ENCODE measurements around the gene ELFN2.

ELFN2 gene

GRCh38 chr22:37379722-37380121, 47.6 kb downstream of the ELFN2 start:
- no peak for TF ChIP-seq MAX (IDR thresholded peaks at IDR 0.05)
- peak; percentile 64 for TF ChIP-seq NFIC (IDR thresholded peaks at IDR 0.05)
- peak; percentile 27; the same call in 1 of the 2 replicates for TF ChIP-seq ZBTB7A (IDR thresholded peaks at IDR 0.05; ENCODE audit: low read depth)

GRCh38 chr22:37379085-37379484, 48.2 kb downstream of the ELFN2 start:
- TF ChIP-seq MAX (IDR thresholded peaks at IDR 0.05) (no peak), FOXM1 (IDR thresholded peaks at IDR 0.05; ENCODE audit: borderline replicate concordance, low read depth) (no peak), ZBTB7A (IDR thresholded peaks at IDR 0.05; ENCODE audit: low read depth) (no peak; the same call in 1 of the 2 replicates), CEBPB (IDR thresholded peaks at IDR 0.05) (no peak), TAF1 (IDR thresholded peaks at IDR 0.05; ENCODE audit: low read depth) (no peak), EGR1 (IDR thresholded peaks at IDR 0.05) (no peak)
- TF ChIP-seq, protein P1, sequence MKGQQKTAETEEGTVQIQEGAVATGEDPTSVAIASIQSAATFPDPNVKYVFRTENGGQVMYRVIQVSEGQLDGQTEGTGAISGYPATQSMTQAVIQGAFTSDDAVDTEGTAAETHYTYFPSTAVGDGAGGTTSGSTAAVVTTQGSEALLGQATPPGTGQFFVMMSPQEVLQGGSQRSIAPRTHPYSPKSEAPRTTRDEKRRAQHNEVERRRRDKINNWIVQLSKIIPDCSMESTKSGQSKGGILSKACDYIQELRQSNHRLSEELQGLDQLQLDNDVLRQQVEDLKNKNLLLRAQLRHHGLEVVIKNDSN (IDR thresholded peaks at IDR 0.05): no peak

- TF ChIP-seq MAX (IDR thresholded peaks at IDR 0.05) (0 out of 2 replicates have a peak, but pooled peaks have one; percentile 5), RAD21 (IDR thresholded peaks at IDR 0.05; ENCODE audit: low read depth) (no peak), NFIC (IDR thresholded peaks at IDR 0.05) (peak; percentile 76)
These were observed 48.6 kb downstream of the ELFN2 start for GRCh38 chr22:37378642-37379058.

DNA sequence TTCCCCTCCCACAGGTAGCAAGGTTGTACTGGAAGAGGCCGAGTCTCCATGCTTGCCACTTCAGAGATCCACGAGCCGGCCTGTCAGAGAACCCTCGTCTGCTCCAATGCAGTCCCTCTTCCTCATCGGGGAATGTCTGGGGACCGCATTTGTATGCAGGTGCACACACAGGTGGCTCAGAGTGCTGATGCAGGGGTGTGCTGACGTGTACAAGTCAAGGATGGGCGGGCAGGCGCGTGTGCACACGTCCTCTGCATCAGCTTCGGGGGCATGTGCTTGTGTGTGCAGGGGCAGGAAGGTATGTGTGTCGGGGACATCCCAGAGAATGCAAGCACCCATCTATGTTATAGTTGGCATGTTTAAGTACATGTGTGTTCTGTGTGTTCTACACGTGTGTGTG, 49.4 kb downstream of the ELFN2 start:
- no peak for TF ChIP-seq CREB1 (IDR thresholded peaks at IDR 0.05; ENCODE audit: low read depth)
- no peak for TF ChIP-seq TCF12 (IDR thresholded peaks at IDR 0.05; ENCODE audit: low read depth)
- no peak for TF ChIP-seq EGR1 (IDR thresholded peaks at IDR 0.05)
- TF ChIP-seq EP300 (IDR thresholded peaks at IDR 0.05; ENCODE audit: borderline replicate concordance): no peak

GRCh38 chr22:37377138-37377537, 50.1 kb downstream of the ELFN2 start:
- no peak for TF ChIP-seq NFIC (IDR thresholded peaks at IDR 0.05)
- no peak for TF ChIP-seq RAD21 (IDR thresholded peaks at IDR 0.05; ENCODE audit: low read depth)
- TF ChIP-seq, protein P1 (IDR thresholded peaks at IDR 0.05): no peak
- no peak for TF ChIP-seq ZBTB7A (IDR thresholded peaks at IDR 0.05; ENCODE audit: low read depth)
- TF ChIP-seq TAF1 (IDR thresholded peaks at IDR 0.05; ENCODE audit: low read depth): no peak
- no peak for TF ChIP-seq CEBPB (IDR thresholded peaks at IDR 0.05)
- no peak for TF ChIP-seq YY1 (IDR thresholded peaks at IDR 0.05; ENCODE audit: low read depth)
- no peak for TF ChIP-seq TCF12 (IDR thresholded peaks at IDR 0.05; ENCODE audit: low read depth)
- no peak for TF ChIP-seq EP300 (IDR thresholded peaks at IDR 0.05; ENCODE audit: borderline replicate concordance)
- no peak for TF ChIP-seq MAX (IDR thresholded peaks at IDR 0.05)
- no peak for TF ChIP-seq EGR1 (IDR thresholded peaks at IDR 0.05)
- TF ChIP-seq CREB1 (IDR thresholded peaks at IDR 0.05; ENCODE audit: low read depth): no peak
- no peak for TF ChIP-seq FOXM1 (IDR thresholded peaks at IDR 0.05; ENCODE audit: borderline replicate concordance, low read depth)

DNA sequence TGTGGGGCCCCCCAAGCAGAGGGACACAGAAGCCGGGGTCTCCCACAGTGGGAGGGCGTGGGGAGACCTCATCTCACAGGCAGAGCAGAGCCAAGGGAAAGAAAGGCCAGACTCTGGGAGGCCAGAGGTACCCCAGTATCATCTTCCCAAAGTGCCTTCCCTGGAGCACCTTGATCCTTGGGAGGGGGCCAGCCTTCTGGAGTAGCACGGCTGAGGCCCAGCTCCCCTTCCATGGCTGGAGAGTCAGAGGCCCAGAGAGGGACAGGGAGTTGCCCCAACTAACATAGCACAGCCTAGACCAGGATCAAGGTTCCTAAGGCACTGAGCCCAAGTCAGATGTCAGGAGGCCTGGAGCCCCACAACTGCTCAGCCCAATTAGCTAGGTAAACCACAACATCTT, 50.6 kb downstream of the ELFN2 start:
- TF ChIP-seq MAX (IDR thresholded peaks at IDR 0.05) (no peak), ZBTB7A (IDR thresholded peaks at IDR 0.05; ENCODE audit: low read depth) (no peak), FOXM1 (IDR thresholded peaks at IDR 0.05; ENCODE audit: borderline replicate concordance, low read depth) (no peak), REST (IDR thresholded peaks at IDR 0.05; ENCODE audit: low read depth) (no peak), TAF1 (IDR thresholded peaks at IDR 0.05; ENCODE audit: low read depth) (no peak), RAD21 (IDR thresholded peaks at IDR 0.05; ENCODE audit: low read depth) (no peak), YY1 (IDR thresholded peaks at IDR 0.05; ENCODE audit: low read depth) (no peak), EP300 (IDR thresholded peaks at IDR 0.05; ENCODE audit: borderline replicate concordance) (no peak), TEAD4 (IDR thresholded peaks at IDR 0.05) (no peak), CREB1 (IDR thresholded peaks at IDR 0.05; ENCODE audit: low read depth) (no peak), EGR1 (IDR thresholded peaks at IDR 0.05) (no peak), NFIC (IDR thresholded peaks at IDR 0.05) (no peak), TCF12 (IDR thresholded peaks at IDR 0.05; ENCODE audit: low read depth) (no peak)
- TF ChIP-seq, protein P1 (IDR thresholded peaks at IDR 0.05): no peak

- TF ChIP-seq YY1 (IDR thresholded peaks at IDR 0.05; ENCODE audit: low read depth): no peak
- no peak for TF ChIP-seq CEBPB (IDR thresholded peaks at IDR 0.05)
- no peak for TF ChIP-seq FOXM1 (IDR thresholded peaks at IDR 0.05; ENCODE audit: borderline replicate concordance, low read depth)
- TF ChIP-seq ZBTB7A (IDR thresholded peaks at IDR 0.05; ENCODE audit: low read depth): no peak
- TF ChIP-seq, protein P1 (IDR thresholded peaks at IDR 0.05): no peak
- no peak for TF ChIP-seq EP300 (IDR thresholded peaks at IDR 0.05; ENCODE audit: borderline replicate concordance)
- no peak for TF ChIP-seq RAD21 (IDR thresholded peaks at IDR 0.05; ENCODE audit: low read depth)
- TF ChIP-seq NFIC (IDR thresholded peaks at IDR 0.05): no peak
- TF ChIP-seq TCF12 (IDR thresholded peaks at IDR 0.05; ENCODE audit: low read depth): no peak
These were observed 51.5 kb downstream of the ELFN2 start for GRCh38 chr22:37375801-37376200.

Measured in Ishikawa (cell line).